Esophagus muscularis mucosa (tissue), 4 donors: ENCODE data around the gene IFNA6. TPM values are rescaled to one million over a fixed set of nuclear protein-coding genes. Genes with fewer than 3 reads are reported as not detected.

ENCODE experiments used
- DNase-seq: peaks from one replicate; pipeline ENCODE4 v3.0.0-alpha.2; 2017; ENCODE audit errors: extremely low spot score
- H3K27ac ChIP-seq, 4 donors: fragments of 200-600 bp; sonication (generic); replicated peaks in 1 of 4; 1 replicate in 3 of 4; 2 replicates in 1 of 4; pipeline ENCODE4 v1.5.1; 2016 to 2019; ENCODE audit warnings: mild to moderate bottlenecking in 1 of 4
- H3K27me3 ChIP-seq, 4 donors: fragments of 200-600 bp; sonication (generic); one replicate each; pipeline versions ENCODE4 v1.5.1 to v1.6.0; 2016 to 2019
- H3K36me3 ChIP-seq, 4 donors: fragments of 200-600 bp; sonication (generic); one replicate each; pipeline ENCODE4 v1.5.1; 2016 to 2019
- H3K4me1 ChIP-seq, 4 donors: fragments of 200-600 bp; sonication (generic); one replicate each; pipeline ENCODE4 v1.5.1; 2016 to 2019
- H3K4me3 ChIP-seq, 4 donors: fragments of 200-600 bp; sonication (generic); 1 replicate in 2 of 4; 2 replicates in 2 of 4; pipeline ENCODE4 v1.5.1; 2016 to 2019; ENCODE audit warnings: mild to moderate bottlenecking in 4 of 4, moderate library complexity in 1 of 4
- H3K9me3 ChIP-seq, 4 donors: fragments of 200-600 bp; sonication (generic); 1 replicate in 3 of 4; 2 replicates in 1 of 4; pipeline ENCODE4 v1.5.1; 2016 to 2019
- EP300 ChIP-seq: sonication (generic); formaldehyde crosslinking; IDR thresholded peaks from one replicate; pipeline ENCODE4 v1.6.1; 2017; ENCODE audit warnings: antibody characterized with exemption
- POLR2A ChIP-seq: fragments of 450-650 bp; IDR thresholded peaks from one replicate; pipeline ENCODE4 v1.6.1; 2017; ENCODE audit warnings: antibody characterized with exemption, moderate library complexity, mild to moderate bottlenecking, low read depth
- POLR2AphosphoS5 ChIP-seq, 2 donors: sonication (generic); formaldehyde crosslinking; IDR thresholded peaks; one replicate each; pipeline ENCODE4 v1.6.1; 2017; ENCODE audit warnings: antibody characterized with exemption in 2 of 2
- WGBS: methylation state at CpG from one replicate; pipeline ENCODE4 v1.1.5; 2018; 5-methylcytosine and 5-hydroxymethylcytosine counted together
- intact Hi-C: fragments of 100-400 bp; cut with DNase I; formaldehyde crosslinking; loops from one replicate; pipeline ENCODE4 v1.15.1; 2023
- total RNA-seq, 4 donors: library from RNA; depleted of rRNA; stranded (reverse); fragments of >200 nt; gene quantifications; one replicate each; pipeline versions ENCODE4 v1.1.0 to v1.2.1, GENCODE V29; 2016
- TF ChIP-seq, protein P1 (sequence below), 3 experiments: fragments of 200-600 bp in 2 of 3; fragments of 450-650 bp in 1 of 3; sonication (generic) in 2 of 3; IDR thresholded peaks; one replicate each; pipeline ENCODE4 v1.5.1; 2017 to 2019; ENCODE audit warnings: antibody characterized with exemption in 3 of 3, mild to moderate bottlenecking in 2 of 3, moderate library complexity in 1 of 3

Gene IFNA6
- total RNA-seq, 4 donors from 2014 or later = not detected

GRCh38 chr9:21331676-21332402 is 18.8 kb downstream of the IFNA6 start:
- 47% methylated on average over 5 of the region's 5 CpGs for WGBS
- Histone ChIP-seq H3K27ac (no peak overlapping the region), H3K27me3 (no peaks in the 10 kb centered on the region), H3K4me1 (peaks cover 46 to 78% (median 76%) of the 10 kb centered on the region in 4 donors), H3K36me3 (peaks cover 0 to 7% (median 0%) of the 10 kb centered on the region in 4 donors), H3K4me3 (peak overlapping the region in 2 of 4 donors; percentile 3 to 7), H3K9me3 (no peaks in the 10 kb centered on the region)
- DNase-seq = no peak
- intact Hi-C loops = loop anchor here (5.0 kb wide), 1 partner anchor 60 kb away; no protein-coding TSS in a partner anchor
- TF ChIP-seq, protein P1, sequence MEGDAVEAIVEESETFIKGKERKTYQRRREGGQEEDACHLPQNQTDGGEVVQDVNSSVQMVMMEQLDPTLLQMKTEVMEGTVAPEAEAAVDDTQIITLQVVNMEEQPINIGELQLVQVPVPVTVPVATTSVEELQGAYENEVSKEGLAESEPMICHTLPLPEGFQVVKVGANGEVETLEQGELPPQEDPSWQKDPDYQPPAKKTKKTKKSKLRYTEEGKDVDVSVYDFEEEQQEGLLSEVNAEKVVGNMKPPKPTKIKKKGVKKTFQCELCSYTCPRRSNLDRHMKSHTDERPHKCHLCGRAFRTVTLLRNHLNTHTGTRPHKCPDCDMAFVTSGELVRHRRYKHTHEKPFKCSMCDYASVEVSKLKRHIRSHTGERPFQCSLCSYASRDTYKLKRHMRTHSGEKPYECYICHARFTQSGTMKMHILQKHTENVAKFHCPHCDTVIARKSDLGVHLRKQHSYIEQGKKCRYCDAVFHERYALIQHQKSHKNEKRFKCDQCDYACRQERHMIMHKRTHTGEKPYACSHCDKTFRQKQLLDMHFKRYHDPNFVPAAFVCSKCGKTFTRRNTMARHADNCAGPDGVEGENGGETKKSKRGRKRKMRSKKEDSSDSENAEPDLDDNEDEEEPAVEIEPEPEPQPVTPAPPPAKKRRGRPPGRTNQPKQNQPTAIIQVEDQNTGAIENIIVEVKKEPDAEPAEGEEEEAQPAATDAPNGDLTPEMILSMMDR (IDR thresholded peaks at IDR 0.05) = no peak
- no peak for TF ChIP-seq EP300
- no peak for TF ChIP-seq POLR2AphosphoS5 (IDR thresholded peaks at IDR 0.05)
- TF ChIP-seq POLR2A = no peak

GRCh38 chr9:21326526-21327139 is 24.1 kb downstream of the IFNA6 start:
- Histone ChIP-seq H3K4me3 (no peak overlapping the region), H3K27me3 (no peaks in the 10 kb centered on the region), H3K9me3 (no peaks in the 10 kb centered on the region), H3K27ac (no peak overlapping the region), H3K36me3 (peaks cover 0 to 29% (median 21%) of the 10 kb centered on the region in 4 donors), H3K4me1 (peaks cover 21 to 54% (median 51%) of the 10 kb centered on the region in 4 donors)
- WGBS = 29% methylated on average over 2 of the region's 2 CpGs
- no peak for DNase-seq
- intact Hi-C loops = no loop called here
- TF ChIP-seq, protein P1 (IDR thresholded peaks at IDR 0.05) = peak; percentile 59 to 70 (median 68)
- TF ChIP-seq EP300 = no peak

GRCh38 chr9:21324047-21324446 is 26.6 kb downstream of the IFNA6 start:
- H3K4me1 ChIP-seq = peaks cover 4 to 30% (median 26%) of the 10 kb centered on the region in 4 donors
- TF ChIP-seq, protein P1 (IDR thresholded peaks at IDR 0.05) = no peak
- no peak for TF ChIP-seq EP300
- no peak for TF ChIP-seq POLR2AphosphoS5 (IDR thresholded peaks at IDR 0.05)
- no peak overlapping the region for H3K4me3 ChIP-seq
- H3K27ac ChIP-seq = no peak overlapping the region
- H3K36me3 ChIP-seq = peaks cover 0 to 37% (median 26%) of the 10 kb centered on the region in 4 donors
- H3K27me3 ChIP-seq = no peaks in the 10 kb centered on the region
- no peaks in the 10 kb centered on the region for H3K9me3 ChIP-seq
- WGBS = 82% methylated on average over 4 of the region's 4 CpGs
- intact Hi-C loops = no loop called here
- DNase-seq = no peak

DNA sequence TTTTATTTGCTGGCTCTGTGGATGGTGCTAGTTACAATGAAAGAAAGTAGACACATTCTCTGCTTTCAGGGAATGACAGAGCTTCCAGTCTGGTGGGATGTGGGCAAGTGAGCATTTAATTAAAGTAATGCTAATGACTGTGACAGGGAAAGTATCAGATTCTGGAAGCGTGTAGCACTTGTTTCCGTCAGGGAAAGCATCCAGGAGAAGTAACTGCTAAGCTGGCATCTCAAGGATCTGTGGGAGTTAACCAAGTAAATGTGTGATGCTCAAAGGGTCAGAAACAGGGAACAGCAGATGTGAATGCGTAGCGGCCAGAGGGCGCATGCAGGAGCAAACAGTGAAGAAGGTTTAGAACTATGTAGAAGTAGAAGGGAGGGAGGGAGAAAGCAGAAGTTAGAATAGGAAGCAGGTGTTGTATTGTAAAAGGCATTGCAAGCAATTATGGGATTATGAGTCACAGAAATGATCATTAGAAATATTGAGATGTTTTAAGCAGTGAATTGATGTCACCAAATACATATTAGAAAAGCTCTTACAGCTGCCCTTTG is 27.7 kb downstream of the IFNA6 start:
- H3K36me3 ChIP-seq = peaks cover 0 to 37% (median 26%) of the 10 kb centered on the region in 4 donors

More for the DNA sequence above, 27.7 kb downstream of the IFNA6 start:
- TF ChIP-seq POLR2A (no peak), POLR2AphosphoS5 (IDR thresholded peaks at IDR 0.05) (no peak), EP300 (no peak)
- TF ChIP-seq, protein P1 (IDR thresholded peaks at IDR 0.05) = no peak
- 86% methylated on average over 5 of the region's 5 CpGs for WGBS
- no peak overlapping the region for H3K27ac ChIP-seq
- no peak overlapping the region for H3K4me3 ChIP-seq
- no peak for DNase-seq
- no peaks in the 10 kb centered on the region for H3K27me3 ChIP-seq
- no peaks in the 10 kb centered on the region for H3K9me3 ChIP-seq
- peaks cover 3 to 25% (median 18%) of the 10 kb centered on the region in 4 donors for H3K4me1 ChIP-seq
- intact Hi-C loops = no loop called here
